NCI-H1417 (cell line): ENCODE data around the gene CLDN10.
"Not testable (repeated sequence)": the region's sequence is repeated elsewhere in the genome, so short reads cannot be mapped to it uniquely, and the experiment has no call there.

Experiments
- DNase-seq, 3 experiments: peaks; one replicate each; lab custom pipeline; 2025; lab: John Stamatoyannopoulos, UW

Gene CLDN10

GRCh38 chr13:95552539-95553441 is at the start of gene CLDN10:
CLDN10 (plus strand) TSS chr13:95552720; CDS start chr13:95552754, 34 bp downstream.
- DNase-seq: no peak

GRCh38 chr13:95503662-95504061 is 48.9 kb upstream of the CLDN10 start:
- DNase-seq: no peak

- DNase-seq: no peak
Observed at GRCh38 chr13:95505265-95505664, 47.3 kb upstream of the CLDN10 start.

GRCh38 chr13:95505986-95506385 is 46.5 kb upstream of the CLDN10 start:
- no peak for DNase-seq

GRCh38 chr13:95507991-95508390 is 44.5 kb upstream of the CLDN10 start:
- no peak for DNase-seq

- no peak for DNase-seq
Observed at GRCh38 chr13:95508996-95509395, 43.5 kb upstream of the CLDN10 start.

- no peak for DNase-seq
Observed at GRCh38 chr13:95509521-95510310, 42.8 kb upstream of the CLDN10 start.

- no peak for DNase-seq
Observed at GRCh38 chr13:95510950-95511349, 41.6 kb upstream of the CLDN10 start.

GRCh38 chr13:95512424-95512823 is 40.1 kb upstream of the CLDN10 start:
- no peak for DNase-seq

- DNase-seq: no peak
Observed at GRCh38 chr13:95512957-95513356, 39.6 kb upstream of the CLDN10 start.

- not testable (repeated sequence) for DNase-seq
Observed at GRCh38 chr13:95515606-95516005, 36.9 kb upstream of the CLDN10 start.

- no peak for DNase-seq
Observed at GRCh38 chr13:95516021-95516420, 36.5 kb upstream of the CLDN10 start.

- DNase-seq: no peak
Observed at GRCh38 chr13:95516492-95516891, 36.0 kb upstream of the CLDN10 start.

- no peak for DNase-seq
Observed at GRCh38 chr13:95523598-95523997, 28.9 kb upstream of the CLDN10 start.

GRCh38 chr13:95524264-95524901 is 28.1 kb upstream of the CLDN10 start:
- no peak for DNase-seq

GRCh38 chr13:95527955-95528354 is 24.6 kb upstream of the CLDN10 start:
- no peak for DNase-seq

GRCh38 chr13:95530178-95530577 is 22.3 kb upstream of the CLDN10 start:
- DNase-seq: peak in 2 of 3 experiments; percentile 28 to 88

GRCh38 chr13:95533545-95534160 is 18.9 kb upstream of the CLDN10 start:
- DNase-seq: peak in 2 of 3 experiments; percentile 39 to 60

- peak in 2 of 3 experiments; percentile 16 to 41 for DNase-seq
Observed at GRCh38 chr13:95535243-95535642, 17.3 kb upstream of the CLDN10 start.

GRCh38 chr13:95536632-95537241 is 15.8 kb upstream of the CLDN10 start:
- DNase-seq: peak in 2 of 3 experiments; percentile 28 to 67

GRCh38 chr13:95540888-95541287 is 11.6 kb upstream of the CLDN10 start:
- peak in 2 of 3 experiments; percentile 27 to 66 for DNase-seq
